Omental fat pad (tissue), 4 donors: Measurements from ENCODE around the gene EVI2A. TPM values are rescaled to one million over a fixed set of nuclear protein-coding genes. Genes with fewer than 3 reads are reported as not detected.

Experiments
- total RNA-seq, 4 donors: library from RNA; depleted of rRNA; stranded (reverse); fragments of >200 nt; gene quantifications; one replicate each; pipeline ENCODE4 v1.1.0, GENCODE V29; 2016

EVI2A gene
- total RNA-seq, 4 donors from 2014 or later: 10.6 to 24.1 (median 18.7) TPM

Other genes starting within 250 kb of the EVI2A start
- gene NF1, start 226.6 kb downstream of the EVI2A start, total RNA-seq: 10 to 100 TPM; 51.9 to 67.8 (median 66.3) TPM
- under 1 TPM in 2 of 4 donors, not detected in 2; 0.84 TPM for gene OMG, start 24.4 kb downstream of the EVI2A start, total RNA-seq
- 10 to 100 TPM; 13.5 to 36.9 (median 29.6) TPM for gene EVI2B, start 7.6 kb downstream of the EVI2A start, total RNA-seq
- gene RAB11FIP4, start 70.1 kb upstream of the EVI2A start, total RNA-seq: 10 to 100 TPM in 1 of 4 donors, 1 to 10 TPM in 3; 2.8 to 12.0 (median 5.7) TPM